Mesothelial cell of epicardium (in vitro differentiated cells): ENCODE measurements around the gene IRF8. TPM values are rescaled to one million over a fixed set of nuclear protein-coding genes. Genes with fewer than 3 reads are reported as not detected.

Experiments used
- DNase-seq, 2 experiments: peaks; one replicate each; pipeline ENCODE4 v3.0.0; 2021; ENCODE audit warnings: low spot score in 2 of 2; ENCODE audit not compliant: unreplicated experiment in 2 of 2
- H3K27ac Mint-ChIP-seq: 2 replicates; pipeline ENCODE4 v1.8.0; 2021; ENCODE audit warnings: mixed read lengths
- H3K27me3 Mint-ChIP-seq: 2 replicates; pipeline ENCODE4 v1.8.0; 2021; ENCODE audit warnings: low read depth, mixed read lengths
- H3K36me3 Mint-ChIP-seq: 2 replicates; pipeline ENCODE4 v1.8.0; 2021; ENCODE audit warnings: mixed read lengths
- H3K4me1 Mint-ChIP-seq: 2 replicates; pipeline ENCODE4 v1.8.0; 2021; ENCODE audit warnings: mixed read lengths
- H3K4me3 Mint-ChIP-seq: 2 replicates; pipeline ENCODE4 v1.8.0; 2021; ENCODE audit warnings: mild to moderate bottlenecking, moderate library complexity, mixed read lengths
- H3K9me3 Mint-ChIP-seq: 2 replicates; pipeline ENCODE4 v1.8.0; 2021; ENCODE audit warnings: mixed read lengths
- total RNA-seq: library from RNA; stranded (reverse); gene quantifications from 3 replicates; pipeline ENCODE4 v1.2.1, GENCODE V29; 2021
- TF ChIP-seq, protein P1 (sequence below): fragments of 200-600 bp; sonication (generic); IDR thresholded peaks from one replicate; pipeline ENCODE4 v1.5.0; 2021; ENCODE audit warnings: antibody characterized with exemption; ENCODE audit not compliant: unreplicated experiment

IRF8 gene
- total RNA-seq, 1 donor from 2014 or later, result 5.8 TPM

DNA sequence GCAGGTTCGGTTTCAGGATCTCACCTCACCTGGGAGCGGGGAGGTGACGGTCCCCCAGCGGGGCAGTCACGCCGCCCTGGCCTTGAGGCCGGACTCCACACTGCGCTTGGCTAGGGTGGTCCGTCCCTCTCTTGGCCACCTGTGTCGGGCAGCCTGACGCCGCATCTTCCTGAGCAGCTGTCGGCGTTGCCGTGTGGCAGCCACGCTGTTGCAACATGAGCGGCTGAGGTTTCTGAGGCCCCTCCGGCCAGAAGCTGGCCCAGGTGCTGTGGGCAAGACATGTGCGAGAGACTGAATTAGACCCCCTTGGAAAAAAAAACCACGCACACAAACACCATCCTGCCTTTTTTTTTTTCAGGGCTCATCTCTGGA, 49.2 kb downstream of the IRF8 start:
- H3K27ac Mint-ChIP-seq, result no peak overlapping the region
- H3K27me3 Mint-ChIP-seq, result peaks cover 22% of the 10 kb centered on the region
- H3K4me1 Mint-ChIP-seq, result no peaks in the 10 kb centered on the region
- DNase-seq, result no peak
- H3K9me3 Mint-ChIP-seq, result no peaks in the 10 kb centered on the region
- H3K4me3 Mint-ChIP-seq, result no peak overlapping the region
- no peaks in the 10 kb centered on the region for H3K36me3 Mint-ChIP-seq
- TF ChIP-seq, protein P1, sequence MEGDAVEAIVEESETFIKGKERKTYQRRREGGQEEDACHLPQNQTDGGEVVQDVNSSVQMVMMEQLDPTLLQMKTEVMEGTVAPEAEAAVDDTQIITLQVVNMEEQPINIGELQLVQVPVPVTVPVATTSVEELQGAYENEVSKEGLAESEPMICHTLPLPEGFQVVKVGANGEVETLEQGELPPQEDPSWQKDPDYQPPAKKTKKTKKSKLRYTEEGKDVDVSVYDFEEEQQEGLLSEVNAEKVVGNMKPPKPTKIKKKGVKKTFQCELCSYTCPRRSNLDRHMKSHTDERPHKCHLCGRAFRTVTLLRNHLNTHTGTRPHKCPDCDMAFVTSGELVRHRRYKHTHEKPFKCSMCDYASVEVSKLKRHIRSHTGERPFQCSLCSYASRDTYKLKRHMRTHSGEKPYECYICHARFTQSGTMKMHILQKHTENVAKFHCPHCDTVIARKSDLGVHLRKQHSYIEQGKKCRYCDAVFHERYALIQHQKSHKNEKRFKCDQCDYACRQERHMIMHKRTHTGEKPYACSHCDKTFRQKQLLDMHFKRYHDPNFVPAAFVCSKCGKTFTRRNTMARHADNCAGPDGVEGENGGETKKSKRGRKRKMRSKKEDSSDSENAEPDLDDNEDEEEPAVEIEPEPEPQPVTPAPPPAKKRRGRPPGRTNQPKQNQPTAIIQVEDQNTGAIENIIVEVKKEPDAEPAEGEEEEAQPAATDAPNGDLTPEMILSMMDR, result no peak

DNA sequence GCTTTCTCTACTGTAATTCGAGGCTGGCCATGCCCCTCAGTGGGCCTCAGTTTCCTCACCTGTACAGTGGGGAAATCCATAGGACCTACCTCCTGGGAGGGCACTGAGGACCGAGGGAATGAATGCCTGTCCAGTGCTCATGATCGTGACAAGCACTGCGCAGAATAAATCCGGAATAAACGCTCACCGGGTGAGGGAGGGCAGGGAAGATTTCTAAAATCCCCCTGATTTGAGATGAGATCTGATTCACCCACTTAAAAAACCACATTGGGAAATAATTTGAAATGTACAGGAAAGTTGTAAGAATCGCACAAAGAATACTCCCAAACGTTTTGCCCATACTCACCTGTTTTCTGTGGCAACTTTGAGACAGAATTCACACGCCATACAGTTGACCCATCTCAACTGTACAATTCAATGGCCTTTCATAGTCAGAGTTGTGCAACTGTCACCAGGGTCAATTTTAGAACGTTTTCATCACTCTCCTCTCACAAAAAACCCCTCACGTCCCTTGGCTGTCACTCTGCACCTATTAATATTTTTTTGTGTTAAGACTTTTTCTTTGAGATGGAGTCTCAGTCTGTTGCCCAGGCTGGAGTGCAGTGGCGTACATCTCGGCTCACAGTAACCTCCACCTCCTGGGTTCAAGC, 49.8 kb downstream of the IRF8 start:
- no peak overlapping the region for H3K27ac Mint-ChIP-seq
- H3K4me1 Mint-ChIP-seq, result no peaks in the 10 kb centered on the region
- no peaks in the 10 kb centered on the region for H3K9me3 Mint-ChIP-seq
- TF ChIP-seq, protein P1, result no peak
- H3K27me3 Mint-ChIP-seq, result peaks cover 20% of the 10 kb centered on the region
- no peak overlapping the region for H3K4me3 Mint-ChIP-seq
- H3K36me3 Mint-ChIP-seq, result no peaks in the 10 kb centered on the region
- DNase-seq, result no peak

DNA sequence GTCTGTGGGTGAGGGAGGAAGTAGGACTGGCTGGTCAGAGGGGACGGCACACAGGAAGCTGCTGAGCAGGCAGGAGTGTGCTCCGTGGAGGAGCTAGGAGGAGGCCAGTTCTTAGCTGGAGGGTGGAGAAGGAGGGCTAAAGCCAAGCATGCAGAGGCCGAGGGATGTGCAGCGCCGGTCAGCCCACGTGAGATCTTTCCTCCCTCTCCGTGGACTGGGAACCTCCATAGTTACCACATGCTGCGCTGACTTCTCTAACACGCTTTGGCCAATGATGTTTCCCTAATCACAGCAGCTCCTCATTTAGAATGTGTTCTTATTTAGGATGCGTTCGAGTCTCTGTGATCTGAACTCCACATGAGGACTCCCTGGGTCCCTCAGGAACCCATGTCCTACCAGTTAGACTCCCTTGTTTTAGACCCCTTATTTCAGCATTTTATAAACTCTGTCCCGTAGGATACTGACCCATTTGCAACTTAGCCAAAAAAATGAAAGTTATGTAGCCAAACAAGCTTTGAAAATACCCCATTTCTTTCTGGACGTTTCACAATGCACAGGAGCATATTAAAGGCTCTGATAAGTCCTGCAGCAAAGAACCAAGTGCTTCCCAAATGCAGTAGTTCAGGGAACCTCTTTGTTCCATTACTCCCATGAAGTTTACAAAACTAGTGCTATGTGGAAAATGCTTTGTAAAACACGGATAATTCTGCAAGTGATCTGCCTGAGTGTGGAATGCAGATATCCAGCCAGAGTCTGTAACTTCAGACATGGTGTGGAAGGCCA, 51.4 kb downstream of the IRF8 start:
- Mint-ChIP-seq H3K4me1 (no peaks in the 10 kb centered on the region), H3K27me3 (peaks cover 15% of the 10 kb centered on the region), H3K9me3 (no peaks in the 10 kb centered on the region), H3K27ac (no peak overlapping the region), H3K36me3 (no peaks in the 10 kb centered on the region), H3K4me3 (no peak overlapping the region)
- no peak for DNase-seq
- TF ChIP-seq, protein P1, result no peak

DNA sequence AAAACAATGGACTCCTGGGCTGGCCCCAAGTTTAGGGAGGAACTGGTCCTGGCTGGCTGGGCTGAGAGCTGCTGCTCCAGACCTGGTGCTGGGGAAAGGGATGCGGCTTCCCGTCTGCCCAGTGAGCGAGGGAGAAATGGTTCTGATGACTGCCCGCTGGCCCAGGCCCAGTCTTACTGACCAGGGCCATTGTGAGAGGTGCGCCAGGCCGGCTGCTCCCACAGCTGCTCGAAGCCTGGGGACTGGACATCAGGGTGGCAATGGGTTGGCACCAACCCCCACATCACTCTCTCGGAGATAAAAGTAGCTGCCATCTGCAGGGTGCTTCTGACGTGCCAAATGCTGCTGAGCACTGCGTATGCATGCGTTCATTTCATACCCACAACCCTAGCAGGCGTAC, 53.2 kb downstream of the IRF8 start:
- Mint-ChIP-seq H3K36me3 (no peaks in the 10 kb centered on the region), H3K4me1 (no peaks in the 10 kb centered on the region), H3K27ac (no peak overlapping the region), H3K4me3 (no peak overlapping the region), H3K27me3 (peaks cover 9% of the 10 kb centered on the region), H3K9me3 (no peaks in the 10 kb centered on the region)
- no peak for DNase-seq
- TF ChIP-seq, protein P1, result no peak

DNA sequence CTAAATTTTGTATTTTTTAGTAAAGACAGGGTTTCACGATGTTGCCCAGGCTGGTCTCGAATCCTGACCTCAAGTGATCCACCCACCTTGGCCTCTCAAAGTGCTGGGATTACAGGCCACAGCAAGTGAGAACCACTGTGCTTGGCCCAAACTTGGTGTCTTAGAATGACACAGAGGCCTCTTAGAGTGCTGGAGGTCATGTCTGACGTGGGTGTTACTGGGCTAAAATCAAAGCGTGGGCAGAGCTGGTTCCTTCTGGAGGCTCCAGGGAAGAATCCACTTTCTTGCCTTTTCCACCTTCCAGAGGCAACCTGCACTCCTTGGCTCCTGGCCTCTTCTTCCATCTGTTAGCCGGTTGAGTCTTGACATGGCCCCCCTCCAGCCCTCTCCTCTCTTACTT, 53.8 kb downstream of the IRF8 start:
- Mint-ChIP-seq H3K9me3 (no peaks in the 10 kb centered on the region), H3K4me3 (no peak overlapping the region), H3K4me1 (no peaks in the 10 kb centered on the region), H3K27me3 (peaks cover 8% of the 10 kb centered on the region), H3K27ac (no peak overlapping the region), H3K36me3 (no peaks in the 10 kb centered on the region)
- DNase-seq, result no peak
- TF ChIP-seq, protein P1, result no peak
